ENCODE data around the gene FBXL3. TPM values are rescaled to one million over a fixed set of nuclear protein-coding genes. Genes with fewer than 3 reads are reported as not detected.

The FBXL3 gene
- total and polyA plus RNA-seq, 2 experiments from 2014 or later: 5.0 to 14.6 TPM

DNA sequence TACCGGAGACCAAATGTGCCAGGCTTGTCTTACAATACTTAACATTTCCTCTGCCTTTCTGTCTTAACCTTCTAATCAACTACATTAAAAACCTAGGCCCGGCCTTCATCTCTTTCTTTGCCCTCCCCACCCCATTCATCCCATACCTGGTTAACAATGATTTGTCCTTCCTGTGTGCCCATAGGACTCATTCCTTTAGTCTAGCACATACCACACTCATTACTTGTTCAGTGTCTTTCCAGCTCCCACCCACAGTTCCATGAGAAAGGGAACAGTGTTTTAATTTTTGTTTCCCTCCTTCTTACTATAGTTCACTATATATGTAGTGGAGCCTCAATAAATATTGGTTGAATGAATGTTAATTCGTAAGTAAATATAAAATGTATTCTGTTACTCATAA, 32.7 kb downstream of the FBXL3 start:
- Mint-ChIP-seq H3K4me1 (peaks cover 13% of the 10 kb centered on the region; the same call in 2 of the 3 replicates), H3K27ac (no peak overlapping the region), H3K4me3 (no peak overlapping the region), H3K9me3 (no peaks in the 10 kb centered on the region; the same call in 2 of the 3 replicates), H3K27me3 (ENCODE audit: insufficient read depth, low read depth, poor library complexity) (peaks cover 19% of the 10 kb centered on the region), H3K36me3 (ENCODE audit: low read depth) (peaks cover 16% of the 10 kb centered on the region; the same call in 2 of the 3 replicates)
- DNase-seq (ENCODE audit: low spot score): no peak
- no peak overlapping the region for H3K4me2 ChIP-seq
- no peak overlapping the region for H3K27ac ChIP-seq (ENCODE audit: low read depth)
- no peaks in the 10 kb centered on the region for H3K27me3 ChIP-seq (ENCODE audit: insufficient read depth)
- peaks cover 8% of the 10 kb centered on the region; the same call in 1 of the 2 replicates for H3K4me1 ChIP-seq (ENCODE audit: insufficient read depth)
- H3F3A ChIP-seq (replicated peaks; ENCODE audit: low read depth): no peaks in the 10 kb centered on the region
- TF ChIP-seq STAT1 (IDR thresholded peaks at IDR 0.05; ENCODE audit: unreplicated experiment) (no peak), NANOG (IDR thresholded peaks at IDR 0.05; ENCODE audit: borderline replicate concordance) (no peak), JUNB (IDR thresholded peaks at IDR 0.05; ENCODE audit: unreplicated experiment) (no peak), EZH2phosphoT487 (IDR thresholded peaks at IDR 0.05; ENCODE audit: unreplicated experiment) (no peak), CREB1 (CRISPR knock-in tag; IDR thresholded peaks at IDR 0.05; ENCODE audit: low read depth) (no peak), POLR2AphosphoS5 (IDR thresholded peaks at IDR 0.05; ENCODE audit: low read depth) (no peak), ZNF114 (CRISPR knock-in tag; IDR thresholded peaks at IDR 0.05) (no peak), ZNF331 (CRISPR knock-in tag; IDR thresholded peaks at IDR 0.05; ENCODE audit: low read depth) (no peak), EZH2 (IDR thresholded peaks at IDR 0.05; ENCODE audit: low read depth, unreplicated experiment) (no peak)
- TF ChIP-seq, protein P1, sequence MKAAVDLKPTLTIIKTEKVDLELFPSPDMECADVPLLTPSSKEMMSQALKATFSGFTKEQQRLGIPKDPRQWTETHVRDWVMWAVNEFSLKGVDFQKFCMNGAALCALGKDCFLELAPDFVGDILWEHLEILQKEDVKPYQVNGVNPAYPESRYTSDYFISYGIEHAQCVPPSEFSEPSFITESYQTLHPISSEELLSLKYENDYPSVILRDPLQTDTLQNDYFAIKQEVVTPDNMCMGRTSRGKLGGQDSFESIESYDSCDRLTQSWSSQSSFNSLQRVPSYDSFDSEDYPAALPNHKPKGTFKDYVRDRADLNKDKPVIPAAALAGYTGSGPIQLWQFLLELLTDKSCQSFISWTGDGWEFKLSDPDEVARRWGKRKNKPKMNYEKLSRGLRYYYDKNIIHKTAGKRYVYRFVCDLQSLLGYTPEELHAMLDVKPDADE (IDR thresholded peaks at IDR 0.05): no peak
- TF ChIP-seq, protein P2, sequence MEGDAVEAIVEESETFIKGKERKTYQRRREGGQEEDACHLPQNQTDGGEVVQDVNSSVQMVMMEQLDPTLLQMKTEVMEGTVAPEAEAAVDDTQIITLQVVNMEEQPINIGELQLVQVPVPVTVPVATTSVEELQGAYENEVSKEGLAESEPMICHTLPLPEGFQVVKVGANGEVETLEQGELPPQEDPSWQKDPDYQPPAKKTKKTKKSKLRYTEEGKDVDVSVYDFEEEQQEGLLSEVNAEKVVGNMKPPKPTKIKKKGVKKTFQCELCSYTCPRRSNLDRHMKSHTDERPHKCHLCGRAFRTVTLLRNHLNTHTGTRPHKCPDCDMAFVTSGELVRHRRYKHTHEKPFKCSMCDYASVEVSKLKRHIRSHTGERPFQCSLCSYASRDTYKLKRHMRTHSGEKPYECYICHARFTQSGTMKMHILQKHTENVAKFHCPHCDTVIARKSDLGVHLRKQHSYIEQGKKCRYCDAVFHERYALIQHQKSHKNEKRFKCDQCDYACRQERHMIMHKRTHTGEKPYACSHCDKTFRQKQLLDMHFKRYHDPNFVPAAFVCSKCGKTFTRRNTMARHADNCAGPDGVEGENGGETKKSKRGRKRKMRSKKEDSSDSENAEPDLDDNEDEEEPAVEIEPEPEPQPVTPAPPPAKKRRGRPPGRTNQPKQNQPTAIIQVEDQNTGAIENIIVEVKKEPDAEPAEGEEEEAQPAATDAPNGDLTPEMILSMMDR (conservative IDR thresholded peaks at IDR 0.05; ENCODE audit: low read depth in 2 of 2): no peak
- TF ChIP-seq, protein P3, sequence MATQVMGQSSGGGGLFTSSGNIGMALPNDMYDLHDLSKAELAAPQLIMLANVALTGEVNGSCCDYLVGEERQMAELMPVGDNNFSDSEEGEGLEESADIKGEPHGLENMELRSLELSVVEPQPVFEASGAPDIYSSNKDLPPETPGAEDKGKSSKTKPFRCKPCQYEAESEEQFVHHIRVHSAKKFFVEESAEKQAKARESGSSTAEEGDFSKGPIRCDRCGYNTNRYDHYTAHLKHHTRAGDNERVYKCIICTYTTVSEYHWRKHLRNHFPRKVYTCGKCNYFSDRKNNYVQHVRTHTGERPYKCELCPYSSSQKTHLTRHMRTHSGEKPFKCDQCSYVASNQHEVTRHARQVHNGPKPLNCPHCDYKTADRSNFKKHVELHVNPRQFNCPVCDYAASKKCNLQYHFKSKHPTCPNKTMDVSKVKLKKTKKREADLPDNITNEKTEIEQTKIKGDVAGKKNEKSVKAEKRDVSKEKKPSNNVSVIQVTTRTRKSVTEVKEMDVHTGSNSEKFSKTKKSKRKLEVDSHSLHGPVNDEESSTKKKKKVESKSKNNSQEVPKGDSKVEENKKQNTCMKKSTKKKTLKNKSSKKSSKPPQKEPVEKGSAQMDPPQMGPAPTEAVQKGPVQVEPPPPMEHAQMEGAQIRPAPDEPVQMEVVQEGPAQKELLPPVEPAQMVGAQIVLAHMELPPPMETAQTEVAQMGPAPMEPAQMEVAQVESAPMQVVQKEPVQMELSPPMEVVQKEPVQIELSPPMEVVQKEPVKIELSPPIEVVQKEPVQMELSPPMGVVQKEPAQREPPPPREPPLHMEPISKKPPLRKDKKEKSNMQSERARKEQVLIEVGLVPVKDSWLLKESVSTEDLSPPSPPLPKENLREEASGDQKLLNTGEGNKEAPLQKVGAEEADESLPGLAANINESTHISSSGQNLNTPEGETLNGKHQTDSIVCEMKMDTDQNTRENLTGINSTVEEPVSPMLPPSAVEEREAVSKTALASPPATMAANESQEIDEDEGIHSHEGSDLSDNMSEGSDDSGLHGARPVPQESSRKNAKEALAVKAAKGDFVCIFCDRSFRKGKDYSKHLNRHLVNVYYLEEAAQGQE (IDR thresholded peaks at IDR 0.05; ENCODE audit: unreplicated experiment): no peak
- TF ChIP-seq, protein P4, sequence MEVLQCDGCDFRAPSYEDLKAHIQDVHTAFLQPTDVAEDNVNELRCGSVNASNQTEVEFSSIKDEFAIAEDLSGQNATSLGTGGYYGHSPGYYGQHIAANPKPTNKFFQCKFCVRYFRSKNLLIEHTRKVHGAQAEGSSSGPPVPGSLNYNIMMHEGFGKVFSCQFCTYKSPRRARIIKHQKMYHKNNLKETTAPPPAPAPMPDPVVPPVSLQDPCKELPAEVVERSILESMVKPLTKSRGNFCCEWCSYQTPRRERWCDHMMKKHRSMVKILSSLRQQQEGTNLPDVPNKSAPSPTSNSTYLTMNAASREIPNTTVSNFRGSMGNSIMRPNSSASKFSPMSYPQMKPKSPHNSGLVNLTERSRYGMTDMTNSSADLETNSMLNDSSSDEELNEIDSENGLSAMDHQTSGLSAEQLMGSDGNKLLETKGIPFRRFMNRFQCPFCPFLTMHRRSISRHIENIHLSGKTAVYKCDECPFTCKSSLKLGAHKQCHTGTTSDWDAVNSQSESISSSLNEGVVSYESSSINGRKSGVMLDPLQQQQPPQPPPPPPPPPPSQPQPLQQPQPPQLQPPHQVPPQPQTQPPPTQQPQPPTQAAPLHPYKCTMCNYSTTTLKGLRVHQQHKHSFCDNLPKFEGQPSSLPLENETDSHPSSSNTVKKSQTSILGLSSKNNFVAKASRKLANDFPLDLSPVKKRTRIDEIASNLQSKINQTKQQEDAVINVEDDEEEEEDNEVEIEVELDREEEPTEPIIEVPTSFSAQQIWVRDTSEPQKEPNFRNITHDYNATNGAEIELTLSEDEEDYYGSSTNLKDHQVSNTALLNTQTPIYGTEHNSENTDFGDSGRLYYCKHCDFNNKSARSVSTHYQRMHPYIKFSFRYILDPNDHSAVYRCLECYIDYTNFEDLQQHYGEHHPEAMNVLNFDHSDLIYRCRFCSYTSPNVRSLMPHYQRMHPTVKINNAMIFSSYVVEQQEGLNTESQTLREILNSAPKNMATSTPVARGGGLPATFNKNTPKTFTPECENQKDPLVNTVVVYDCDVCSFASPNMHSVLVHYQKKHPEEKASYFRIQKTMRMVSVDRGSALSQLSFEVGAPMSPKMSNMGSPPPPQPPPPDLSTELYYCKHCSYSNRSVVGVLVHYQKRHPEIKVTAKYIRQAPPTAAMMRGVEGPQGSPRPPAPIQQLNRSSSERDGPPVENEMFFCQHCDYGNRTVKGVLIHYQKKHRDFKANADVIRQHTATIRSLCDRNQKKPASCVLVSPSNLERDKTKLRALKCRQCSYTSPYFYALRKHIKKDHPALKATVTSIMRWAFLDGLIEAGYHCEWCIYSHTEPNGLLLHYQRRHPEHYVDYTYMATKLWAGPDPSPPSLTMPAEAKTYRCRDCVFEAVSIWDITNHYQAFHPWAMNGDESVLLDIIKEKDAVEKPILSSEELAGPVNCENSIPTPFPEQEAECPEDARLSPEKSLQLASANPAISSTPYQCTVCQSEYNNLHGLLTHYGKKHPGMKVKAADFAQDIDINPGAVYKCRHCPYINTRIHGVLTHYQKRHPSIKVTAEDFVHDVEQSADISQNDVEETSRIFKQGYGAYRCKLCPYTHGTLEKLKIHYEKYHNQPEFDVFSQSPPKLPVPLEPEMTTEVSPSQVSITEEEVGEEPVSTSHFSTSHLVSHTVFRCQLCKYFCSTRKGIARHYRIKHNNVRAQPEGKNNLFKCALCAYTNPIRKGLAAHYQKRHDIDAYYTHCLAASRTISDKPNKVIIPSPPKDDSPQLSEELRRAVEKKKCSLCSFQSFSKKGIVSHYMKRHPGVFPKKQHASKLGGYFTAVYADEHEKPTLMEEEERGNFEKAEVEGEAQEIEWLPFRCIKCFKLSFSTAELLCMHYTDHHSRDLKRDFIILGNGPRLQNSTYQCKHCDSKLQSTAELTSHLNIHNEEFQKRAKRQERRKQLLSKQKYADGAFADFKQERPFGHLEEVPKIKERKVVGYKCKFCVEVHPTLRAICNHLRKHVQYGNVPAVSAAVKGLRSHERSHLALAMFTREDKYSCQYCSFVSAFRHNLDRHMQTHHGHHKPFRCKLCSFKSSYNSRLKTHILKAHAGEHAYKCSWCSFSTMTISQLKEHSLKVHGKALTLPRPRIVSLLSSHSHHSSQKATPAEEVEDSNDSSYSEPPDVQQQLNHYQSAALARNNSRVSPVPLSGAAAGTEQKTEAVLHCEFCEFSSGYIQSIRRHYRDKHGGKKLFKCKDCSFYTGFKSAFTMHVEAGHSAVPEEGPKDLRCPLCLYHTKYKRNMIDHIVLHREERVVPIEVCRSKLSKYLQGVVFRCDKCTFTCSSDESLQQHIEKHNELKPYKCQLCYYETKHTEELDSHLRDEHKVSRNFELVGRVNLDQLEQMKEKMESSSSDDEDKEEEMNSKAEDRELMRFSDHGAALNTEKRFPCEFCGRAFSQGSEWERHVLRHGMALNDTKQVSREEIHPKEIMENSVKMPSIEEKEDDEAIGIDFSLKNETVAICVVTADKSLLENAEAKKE (CRISPR knock-in tag; IDR thresholded peaks at IDR 0.05): no peak
- H3K36me3 ChIP-seq (ENCODE audit: insufficient read depth): no peaks in the 10 kb centered on the region
- no peaks in the 10 kb centered on the region for H3K9me2 ChIP-seq (ENCODE audit: insufficient read depth)
- ATAC-seq: no peak
- no peaks in the 10 kb centered on the region; the same call in 1 of the 2 replicates for H3K79me2 ChIP-seq (replicated peaks; ENCODE audit: insufficient read depth)
- no peak overlapping the region for H3K4me3 ChIP-seq
- no peaks in the 10 kb centered on the region; the same call in 1 of the 2 replicates for H4K20me1 ChIP-seq (replicated peaks; ENCODE audit: insufficient read depth)
- no peak overlapping the region for H2AFZ ChIP-seq
